Skin of body (tissue), 2 donors: ENCODE data around the gene OLFM1. TPM values are rescaled to one million over a fixed set of nuclear protein-coding genes. Genes with fewer than 3 reads are reported as not detected.
"Not testable (repeated sequence)": the region's sequence is repeated elsewhere in the genome, so short reads cannot be mapped to it uniquely, and the experiment has no call there.

Experiments
- DNase-seq: peaks from one replicate; lab custom pipeline; 2025; lab: John Stamatoyannopoulos, UW
- total RNA-seq: library from RNA; depleted of rRNA; stranded (reverse); fragments of >200 nt; gene quantifications from one replicate; pipeline ENCODE4 v1.2.3, GENCODE V29; 2014

The OLFM1 gene
- total RNA-seq, 1 donor from 2014 or later = 4.8 TPM

DNA sequence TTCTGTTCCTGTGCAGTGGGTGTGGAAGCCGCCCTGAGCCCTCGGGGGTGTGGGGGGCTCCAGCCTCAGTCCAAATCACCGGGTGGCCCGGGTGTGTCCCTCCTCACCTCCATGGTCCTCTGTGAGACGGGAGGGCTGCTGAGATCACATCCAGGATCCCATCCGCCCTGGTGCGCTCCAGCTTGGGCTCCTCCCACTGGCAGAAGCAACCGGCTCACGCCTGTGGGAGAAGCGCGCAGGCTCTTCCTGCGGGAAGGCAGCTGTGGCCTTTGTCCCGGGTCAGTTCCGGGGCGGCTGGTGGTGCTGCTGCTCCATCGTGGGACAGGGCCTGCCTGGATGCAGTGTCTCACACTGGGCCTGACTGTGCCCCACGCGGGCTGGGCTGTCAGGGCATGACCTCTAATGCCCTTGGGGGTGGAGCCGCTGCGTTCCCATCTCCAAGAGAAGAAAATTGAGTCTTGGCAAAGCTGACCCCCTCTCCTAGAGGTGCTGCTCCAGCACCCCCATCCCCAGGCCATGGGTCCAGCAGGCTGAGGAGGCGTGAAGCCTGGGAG, 18.5 kb downstream of the OLFM1 start:
- no peak for DNase-seq

DNA sequence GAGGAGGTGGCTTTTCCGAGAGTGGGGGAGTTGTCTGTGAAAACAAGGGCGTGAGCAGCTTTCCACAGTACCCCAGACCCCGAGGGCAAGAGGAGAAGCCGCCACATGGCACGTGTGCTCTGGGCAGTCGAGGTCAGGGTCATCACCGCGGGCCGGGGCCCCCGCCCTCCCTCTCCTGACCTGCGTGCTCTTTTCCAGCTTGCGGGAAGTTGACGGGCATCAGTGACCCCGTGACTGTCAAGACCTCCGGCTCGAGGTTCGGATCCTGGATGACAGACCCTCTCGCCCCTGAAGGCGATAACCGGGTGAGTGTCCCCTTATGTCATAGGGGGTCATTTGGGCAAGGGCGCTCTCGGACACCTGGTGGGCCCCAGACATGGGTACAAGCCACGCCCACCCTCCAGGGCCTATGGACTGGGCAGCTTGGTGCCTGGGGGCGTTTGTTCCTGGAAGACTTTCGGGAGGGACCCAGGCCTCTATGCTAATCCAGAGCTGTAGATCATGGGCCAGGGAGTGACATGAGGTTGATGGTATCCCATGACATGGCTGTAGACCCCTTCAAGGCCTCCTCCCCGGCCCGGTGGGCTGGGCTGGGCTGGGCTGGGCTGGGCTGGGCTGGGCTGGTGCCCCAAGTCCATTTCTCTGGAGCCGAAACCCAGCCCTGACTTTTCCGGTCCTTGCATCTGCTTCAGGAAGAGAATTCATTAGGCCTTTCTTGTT, 19.2 kb downstream of the OLFM1 start:
- no peak for DNase-seq

DNA sequence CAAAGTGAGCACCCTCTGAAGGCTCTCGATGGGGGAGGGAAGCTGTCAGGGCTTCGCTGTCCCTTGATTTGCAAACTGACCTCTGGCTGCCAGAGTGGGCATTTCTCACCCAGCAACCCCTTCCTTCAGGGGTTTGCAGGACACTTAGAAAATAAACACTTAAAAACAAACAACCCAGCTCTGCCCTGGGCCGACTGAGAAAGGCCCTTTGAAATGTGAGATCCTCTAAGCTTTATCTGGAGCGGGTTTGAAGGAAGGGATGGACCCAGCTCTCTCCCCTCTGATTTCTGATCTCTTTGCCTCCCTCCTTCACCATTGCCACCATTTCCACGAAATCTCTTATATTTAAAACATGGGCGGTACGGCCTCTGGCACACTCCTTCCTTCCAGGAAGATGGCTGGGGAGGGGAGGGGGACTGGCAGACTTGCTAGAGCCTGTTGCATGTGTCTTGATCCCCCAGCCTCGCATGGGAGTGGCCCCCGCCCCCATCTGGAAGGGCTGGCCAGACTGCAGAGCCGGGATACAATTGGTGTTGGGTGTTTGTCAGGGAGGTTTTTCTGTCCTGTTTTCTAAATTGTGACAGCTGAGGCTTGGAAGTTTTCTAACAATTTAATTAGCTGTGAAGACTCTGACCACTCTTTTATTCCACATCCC, 20.2 kb downstream of the OLFM1 start:
- no peak for DNase-seq

DNA sequence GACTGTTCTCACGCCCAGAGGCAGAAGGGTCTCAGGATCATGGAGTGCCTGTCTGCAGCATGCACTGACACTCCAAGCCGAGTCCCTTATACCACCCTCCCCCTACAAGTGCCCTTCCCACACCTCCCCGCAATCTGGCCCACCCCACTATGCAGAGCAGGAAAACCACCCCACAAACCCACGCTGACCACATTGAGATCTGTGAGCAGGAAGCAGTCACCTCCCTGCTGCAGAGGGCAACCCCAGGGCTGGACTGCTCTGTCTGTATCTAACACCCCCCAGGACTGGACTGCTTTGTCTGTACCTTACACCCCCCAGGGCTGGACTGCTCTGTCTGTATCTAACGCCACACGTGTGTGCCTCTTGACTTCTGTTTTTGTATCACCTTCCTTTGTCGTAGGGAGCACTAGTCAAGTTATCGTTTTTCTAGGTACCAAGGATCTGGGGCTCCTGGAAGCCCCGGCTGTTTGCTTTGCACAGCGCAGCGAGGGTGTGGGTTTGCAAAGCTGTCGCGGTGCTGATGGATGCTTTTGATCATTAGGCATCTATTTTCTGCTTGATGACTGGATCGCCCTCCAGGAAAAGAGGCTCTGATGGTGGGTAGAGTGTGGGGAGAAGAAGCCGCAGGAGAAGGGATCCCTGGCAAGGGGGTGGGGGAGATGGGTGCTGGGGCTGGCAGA, 21.5 kb downstream of the OLFM1 start:
- no peak for DNase-seq

DNA sequence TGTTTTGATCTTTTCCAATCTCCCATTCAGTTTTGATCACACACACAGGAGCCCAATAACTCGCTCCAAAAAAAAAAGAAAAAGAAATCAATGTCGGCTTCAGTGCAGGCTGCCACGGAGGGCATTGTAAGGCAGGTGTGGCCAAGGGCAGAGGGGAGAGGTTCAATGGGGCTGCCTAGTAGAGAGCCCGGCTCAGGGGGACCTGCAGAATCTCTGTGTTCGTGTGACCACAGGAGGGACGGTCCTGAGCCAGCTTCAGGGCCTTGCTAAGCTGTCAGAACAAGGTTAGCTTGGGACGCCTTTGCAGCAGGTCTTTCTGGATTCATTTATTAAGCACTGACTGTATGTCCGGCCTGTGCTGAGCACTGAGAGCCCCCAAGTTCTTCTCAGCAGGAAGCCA, 22.2 kb downstream of the OLFM1 start:
- DNase-seq = no peak

DNA sequence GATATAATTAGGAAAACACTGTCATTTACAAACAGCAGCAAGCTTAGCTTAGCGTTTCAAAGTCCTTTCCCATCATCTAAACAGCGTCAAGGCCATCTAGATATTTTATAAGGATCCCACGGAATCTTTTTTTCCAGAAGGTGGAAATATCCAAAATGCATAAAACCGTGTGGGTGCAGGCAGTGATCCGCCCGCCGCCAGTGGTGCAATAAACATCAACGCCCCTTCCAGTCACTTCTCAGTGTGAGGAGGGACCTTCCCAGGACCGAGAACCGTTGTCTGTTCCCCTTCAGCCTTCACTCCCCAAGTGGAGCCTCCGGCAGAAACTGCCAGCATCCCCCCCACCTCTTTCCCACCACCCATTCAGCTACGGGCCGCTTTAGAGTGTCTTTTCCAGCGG, 22.9 kb downstream of the OLFM1 start:
- no peak for DNase-seq

DNA sequence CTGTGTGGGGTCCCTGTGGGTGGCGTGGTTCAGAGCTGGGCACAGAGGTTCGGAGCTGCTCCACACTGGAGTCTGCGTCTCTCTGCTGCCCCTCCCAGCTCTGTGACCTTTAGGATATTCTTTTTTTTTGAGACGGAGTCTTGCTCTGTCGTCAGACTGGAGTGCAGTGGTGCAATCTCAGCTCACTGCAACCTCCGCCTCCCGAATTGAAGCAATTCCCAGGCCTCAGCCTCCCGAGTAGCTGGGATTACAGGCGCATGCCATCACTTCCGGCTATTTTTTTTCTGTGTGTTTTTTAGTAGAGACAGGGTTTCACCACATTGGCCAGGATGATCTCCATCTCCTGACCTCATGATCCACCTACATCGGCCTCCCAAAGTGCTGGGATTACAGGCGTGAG, 24.1 kb downstream of the OLFM1 start:
- not testable (repeated sequence) for DNase-seq

DNA sequence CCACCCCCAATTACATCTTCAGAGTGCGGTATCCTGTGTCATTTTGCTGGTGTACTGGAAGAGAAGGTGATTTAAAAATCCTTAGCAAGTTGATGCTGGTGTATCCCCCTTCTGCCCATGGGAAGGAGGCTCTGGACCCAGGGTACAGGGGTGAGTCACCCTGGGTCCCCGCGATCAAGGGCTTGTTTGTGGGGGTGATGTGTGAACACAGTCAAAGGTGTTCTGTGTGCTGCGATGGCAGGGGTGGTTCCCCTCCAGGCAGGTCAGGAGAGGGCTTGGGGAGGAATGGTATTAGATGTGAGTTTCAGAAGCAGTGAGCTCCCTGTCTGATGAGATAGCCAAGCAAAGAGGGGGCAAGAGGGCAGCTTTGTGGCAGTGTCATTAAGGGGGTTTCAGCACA, 28.9 kb downstream of the OLFM1 start:
- no peak for DNase-seq

DNA sequence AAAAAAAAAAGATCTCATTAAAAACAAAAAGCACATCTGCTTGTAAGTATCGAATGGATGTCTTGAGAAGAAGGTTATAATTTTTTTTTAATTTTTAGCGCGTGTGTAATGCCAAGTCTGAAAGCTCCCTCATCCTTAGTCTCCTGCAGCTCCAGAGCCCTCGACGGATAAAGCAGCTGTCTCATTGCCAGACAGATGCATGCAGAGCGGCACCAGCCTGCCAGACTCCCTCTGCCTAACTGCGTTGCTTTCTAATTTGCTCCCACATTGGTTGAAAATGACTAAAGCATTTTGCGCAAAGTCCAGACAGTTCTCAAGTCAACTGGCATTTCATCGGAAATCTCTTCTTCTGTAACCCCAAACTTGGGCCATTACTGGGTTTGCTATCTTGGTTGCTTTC, 29.4 kb downstream of the OLFM1 start:
- no peak for DNase-seq

DNA sequence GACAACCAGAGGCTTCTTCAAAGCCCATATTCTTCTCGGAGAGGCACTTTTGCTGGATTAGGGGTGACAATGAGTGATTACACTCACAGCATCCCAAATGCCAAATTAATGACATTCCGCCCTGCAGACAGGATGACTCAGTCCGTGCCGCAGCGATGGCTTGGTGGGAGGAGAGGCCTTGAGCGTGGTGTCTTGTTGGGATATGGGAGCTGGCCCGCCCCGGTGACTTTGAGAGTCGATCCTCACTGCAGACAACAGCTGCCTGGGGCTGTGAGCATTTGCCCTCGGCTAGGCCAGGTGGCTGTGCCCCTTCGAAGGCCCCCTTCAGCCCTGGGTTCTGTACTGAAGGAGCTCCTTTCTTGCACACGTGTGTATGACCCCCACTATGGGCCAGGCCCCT, 29.8 kb downstream of the OLFM1 start:
- no peak for DNase-seq

DNA sequence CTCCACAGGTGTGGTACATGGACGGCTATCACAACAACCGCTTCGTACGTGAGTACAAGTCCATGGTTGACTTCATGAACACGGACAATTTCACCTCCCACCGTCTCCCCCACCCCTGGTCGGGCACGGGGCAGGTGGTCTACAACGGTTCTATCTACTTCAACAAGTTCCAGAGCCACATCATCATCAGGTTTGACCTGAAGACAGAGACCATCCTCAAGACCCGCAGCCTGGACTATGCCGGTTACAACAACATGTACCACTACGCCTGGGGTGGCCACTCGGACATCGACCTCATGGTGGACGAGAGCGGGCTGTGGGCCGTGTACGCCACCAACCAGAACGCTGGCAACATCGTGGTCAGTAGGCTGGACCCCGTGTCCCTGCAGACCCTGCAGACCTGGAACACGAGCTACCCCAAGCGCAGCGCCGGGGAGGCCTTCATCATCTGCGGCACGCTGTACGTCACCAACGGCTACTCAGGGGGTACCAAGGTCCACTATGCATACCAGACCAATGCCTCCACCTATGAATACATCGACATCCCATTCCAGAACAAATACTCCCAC, 32.1 kb downstream of the OLFM1 start:
- DNase-seq = no peak

DNA sequence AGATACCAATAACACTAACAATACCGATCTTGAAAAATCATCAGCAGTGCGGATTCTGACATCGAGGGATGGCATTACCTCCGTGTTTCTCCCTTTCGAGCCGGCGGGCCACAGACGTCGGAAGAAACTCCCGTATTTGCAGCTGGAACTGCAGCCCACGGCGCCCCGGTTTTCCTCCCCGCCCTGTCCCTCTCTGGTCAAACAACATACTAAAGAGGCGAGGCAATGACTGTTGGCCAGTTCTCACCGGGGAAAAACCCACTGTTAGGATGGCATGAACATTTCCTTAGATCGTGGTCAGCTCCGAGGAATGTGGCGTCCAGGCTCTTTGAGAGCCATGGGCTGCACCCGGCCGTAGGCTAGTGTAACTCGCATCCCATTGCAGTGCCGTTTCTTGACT, 32.8 kb downstream of the OLFM1 start:
- DNase-seq = no peak

DNA sequence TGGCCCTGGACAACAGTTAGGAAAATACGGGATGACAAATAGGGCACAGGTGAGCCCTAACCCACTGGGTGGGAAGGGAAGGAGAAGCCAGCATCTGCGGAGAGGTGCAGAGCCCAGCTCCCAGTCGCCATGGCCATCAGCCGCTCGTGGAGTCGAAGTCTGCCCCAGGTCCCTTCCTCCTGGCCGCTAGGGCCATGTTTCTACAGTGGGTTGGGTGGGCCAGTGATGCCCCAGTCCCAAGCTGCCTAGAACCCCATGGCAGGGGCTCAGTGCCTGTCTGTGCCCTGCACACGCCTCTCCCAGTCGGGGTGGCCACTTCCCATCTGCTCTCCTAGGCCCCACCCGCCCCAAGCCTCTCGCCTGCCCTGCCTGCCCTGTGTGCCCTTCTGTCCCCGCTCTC, 34.8 kb downstream of the OLFM1 start:
- no peak for DNase-seq

DNA sequence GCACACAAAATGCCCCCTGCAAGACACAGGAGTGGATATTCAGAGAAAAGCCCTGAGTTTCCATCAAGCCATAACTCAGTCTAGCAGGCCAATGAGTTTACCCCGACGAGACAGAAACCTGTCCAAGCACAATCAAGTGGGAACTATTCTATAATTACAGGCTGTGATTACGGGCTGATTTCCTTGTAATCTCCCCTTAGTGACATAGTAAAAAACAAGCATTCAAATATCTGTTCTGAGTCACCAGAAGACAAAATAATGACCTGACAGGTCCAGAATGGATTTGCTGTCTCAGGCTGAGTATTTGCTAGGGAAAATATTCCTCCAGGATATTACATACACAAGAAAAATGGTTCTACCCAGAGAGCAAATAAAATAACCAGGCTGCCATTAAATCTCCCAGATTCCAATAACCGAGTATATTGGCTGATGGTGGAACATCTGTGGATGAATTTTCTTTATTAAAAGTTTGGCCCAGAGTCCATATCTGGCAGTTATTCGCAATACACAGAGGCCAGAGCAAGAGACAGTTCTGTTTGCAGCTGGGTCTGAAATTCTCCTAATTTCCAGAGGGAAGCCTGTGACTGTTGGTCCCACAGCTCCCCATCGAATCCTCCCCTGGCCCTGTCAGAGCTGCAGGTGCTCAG, 35.8 kb downstream of the OLFM1 start:
- DNase-seq = no peak

DNA sequence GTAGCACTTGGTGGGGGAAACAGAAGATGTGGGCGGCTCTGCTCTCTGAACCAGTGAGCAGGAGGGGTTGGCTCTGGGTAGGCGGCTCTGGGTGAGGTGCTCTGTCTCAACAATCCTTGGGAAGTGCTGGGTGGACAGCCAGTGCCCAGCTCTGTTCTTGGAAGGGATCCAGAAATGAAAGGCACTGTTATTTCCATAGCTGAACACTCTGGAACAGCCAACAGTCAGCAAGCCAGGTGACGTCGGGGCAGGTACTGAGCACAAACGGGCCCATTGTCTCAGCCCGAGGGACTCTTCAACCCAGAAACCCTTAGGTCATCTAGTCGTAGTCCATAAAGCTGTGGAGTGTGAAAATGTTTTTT, 36.3 kb downstream of the OLFM1 start:
- DNase-seq = no peak

DNA sequence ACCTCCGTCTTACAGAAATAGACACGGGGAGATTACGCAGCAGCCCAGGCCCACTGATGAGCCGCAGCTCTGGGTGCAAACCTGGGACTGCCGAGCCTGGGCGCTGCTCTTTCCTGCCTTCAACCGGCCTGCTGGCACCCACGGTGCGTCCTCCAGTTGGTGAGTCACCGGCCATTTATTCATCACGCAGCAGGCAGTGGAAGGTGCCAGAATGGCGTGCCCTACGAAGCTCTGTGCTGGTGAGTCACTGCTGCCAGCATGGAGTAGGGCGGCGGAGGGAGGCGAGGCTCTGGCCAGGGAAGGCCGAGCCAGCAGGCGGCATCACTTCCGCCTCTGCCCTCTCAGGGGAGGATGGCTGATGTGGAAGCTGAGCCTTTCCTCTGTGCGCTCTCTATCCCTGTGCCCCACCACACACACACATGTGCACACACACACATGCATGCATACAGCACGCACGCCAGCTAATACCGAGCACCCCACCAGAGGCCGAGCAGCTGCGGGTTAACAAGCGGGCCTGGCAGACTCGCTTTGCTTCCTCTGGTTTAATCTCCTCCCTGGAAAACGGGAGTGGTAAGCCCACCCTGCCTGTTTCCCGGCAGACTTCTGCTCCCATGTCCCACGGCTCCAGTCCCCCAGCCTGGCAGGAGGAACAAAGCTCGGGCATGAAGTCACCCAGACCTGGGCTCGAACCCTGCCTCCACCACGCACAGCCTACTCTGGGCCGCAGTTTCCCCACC, 39.2 kb downstream of the OLFM1 start:
- no peak for DNase-seq

DNA sequence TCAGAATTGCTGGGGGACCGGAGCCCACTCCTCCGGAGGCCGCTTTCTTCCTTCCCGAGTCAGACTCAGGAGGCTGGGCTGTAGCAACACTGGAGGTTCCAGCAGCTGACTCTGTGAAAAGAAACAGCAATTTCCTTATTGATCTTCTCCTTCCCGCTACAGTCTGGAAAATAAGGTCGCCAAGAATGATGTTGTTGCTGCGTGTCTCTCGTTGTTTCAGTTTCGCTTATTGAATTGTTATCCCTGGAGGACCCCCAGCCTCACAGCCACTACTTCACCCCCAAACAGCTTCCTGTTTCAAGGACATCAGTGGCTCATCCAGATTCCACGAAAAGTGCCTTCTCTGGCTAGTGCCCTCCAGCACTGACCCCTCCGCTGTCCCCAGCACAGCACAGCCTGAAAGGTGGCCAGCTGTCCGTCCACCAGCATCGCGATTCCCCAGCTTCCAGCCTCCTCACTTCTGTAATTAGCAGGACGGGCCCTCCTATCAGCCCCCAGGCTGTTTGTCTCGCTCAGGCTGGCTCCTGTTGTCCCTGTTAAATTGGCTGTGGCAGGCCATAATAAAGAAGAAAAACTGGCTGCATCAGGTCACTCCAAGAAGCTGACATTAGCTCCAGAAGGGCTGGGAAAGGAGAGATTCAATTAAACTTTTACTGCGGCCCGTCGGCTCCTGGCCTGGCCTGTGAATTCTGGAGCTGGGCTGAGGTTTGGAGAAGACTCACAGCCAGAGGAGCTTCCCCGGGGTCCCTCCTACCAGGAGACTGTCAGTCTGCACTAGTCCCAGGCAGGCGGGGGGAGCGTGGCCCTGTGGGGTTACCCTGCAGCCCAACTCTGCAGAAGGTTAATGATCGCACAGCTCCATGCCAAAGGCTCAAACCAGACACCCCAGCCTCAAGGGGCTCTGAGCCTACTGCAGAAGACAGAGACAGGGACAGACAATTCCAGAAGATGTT, 40.5 kb downstream of the OLFM1 start:
- no peak for DNase-seq

DNA sequence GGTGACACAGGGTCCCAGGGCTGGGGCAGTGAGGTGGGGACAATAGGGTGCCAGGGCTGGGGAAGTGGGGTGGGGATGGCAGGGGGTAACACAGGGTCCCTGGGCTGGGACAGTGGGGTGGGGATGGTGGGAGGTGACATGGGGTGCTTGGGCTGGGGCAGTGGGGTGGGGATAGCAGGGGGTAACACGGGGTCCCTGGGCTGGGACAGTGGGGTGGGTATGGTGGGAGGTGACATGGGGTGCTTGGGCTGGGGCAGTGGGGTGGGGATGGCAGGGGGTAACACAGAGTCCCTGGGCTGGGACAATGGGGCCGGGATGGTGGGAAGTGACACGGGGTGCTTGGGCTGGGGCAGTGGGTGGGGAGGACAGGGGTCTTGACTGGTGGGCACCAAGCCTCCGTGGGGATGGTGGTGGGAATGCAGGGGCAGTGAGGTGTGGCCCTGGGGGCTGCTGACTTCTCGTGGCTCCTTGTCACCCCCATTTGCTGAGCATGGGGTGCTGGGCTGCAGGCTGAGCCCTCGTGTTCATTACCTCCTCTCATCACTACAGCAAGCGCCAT, 41.7 kb downstream of the OLFM1 start:
- DNase-seq = no peak

DNA sequence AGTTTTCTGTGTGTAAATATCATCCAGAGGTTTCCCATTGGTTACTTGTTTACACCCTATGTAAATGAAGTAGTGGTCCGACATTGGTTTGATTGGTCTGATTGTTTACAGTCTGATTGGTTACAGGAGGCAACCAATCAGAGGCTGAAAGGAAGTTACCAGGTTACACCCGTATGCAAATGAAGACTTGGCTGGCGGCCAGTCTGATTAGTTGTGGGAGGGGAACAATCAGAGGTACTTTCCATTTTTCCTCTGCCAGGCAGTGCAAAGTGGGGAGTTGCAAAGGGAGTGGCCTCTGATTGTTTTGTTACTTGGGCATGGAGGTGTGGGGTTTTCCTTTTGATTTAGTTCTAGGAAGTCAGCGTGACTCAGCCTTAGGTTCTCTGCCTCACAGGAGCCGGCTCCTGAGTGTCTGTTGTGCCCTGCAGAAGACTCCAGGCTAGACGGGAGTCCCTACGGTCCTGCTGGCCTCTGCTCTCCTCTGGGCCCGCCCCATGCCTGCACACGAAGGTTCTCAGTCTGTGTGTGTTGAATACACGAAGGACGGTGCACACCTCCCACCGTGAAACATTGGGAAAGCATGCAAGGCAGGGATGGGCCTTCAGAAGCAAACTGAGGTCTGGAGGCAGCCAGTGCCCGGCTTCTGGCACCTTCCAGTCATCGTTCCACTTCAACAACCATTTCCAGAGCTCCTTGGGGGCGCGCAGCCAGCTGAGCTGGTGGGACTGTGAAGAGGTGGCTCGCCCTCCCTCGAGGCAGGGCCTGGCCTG, 42.9 kb downstream of the OLFM1 start:
- no peak for DNase-seq
